ENCODE results near the gene MARCO.
"Not testable (repeated sequence)": the region's sequence is repeated elsewhere in the genome, so short reads cannot be mapped to it uniquely, and the experiment has no call there.

The MARCO gene

DNA sequence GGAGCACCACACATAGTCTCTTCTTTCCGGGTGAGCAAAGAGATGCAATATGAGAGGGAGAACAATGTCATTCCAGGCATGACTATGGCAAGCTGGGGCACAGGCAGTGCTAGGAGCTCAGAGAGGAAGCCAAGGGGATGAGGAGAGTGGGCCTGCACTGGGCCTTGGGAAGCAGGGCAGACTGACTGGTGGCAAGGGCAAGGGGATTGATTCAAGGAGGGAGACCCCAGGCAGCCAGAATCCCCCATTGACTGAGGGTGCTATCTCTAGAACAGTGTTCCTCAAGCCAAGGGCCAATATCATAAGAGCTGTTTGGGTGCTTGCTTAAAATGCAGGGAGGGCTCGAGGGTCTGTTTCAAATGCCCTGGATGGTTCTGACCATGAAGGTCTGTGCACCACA lies 36.1 kb downstream of the MARCO start:
- no peak for DNase-seq

DNA sequence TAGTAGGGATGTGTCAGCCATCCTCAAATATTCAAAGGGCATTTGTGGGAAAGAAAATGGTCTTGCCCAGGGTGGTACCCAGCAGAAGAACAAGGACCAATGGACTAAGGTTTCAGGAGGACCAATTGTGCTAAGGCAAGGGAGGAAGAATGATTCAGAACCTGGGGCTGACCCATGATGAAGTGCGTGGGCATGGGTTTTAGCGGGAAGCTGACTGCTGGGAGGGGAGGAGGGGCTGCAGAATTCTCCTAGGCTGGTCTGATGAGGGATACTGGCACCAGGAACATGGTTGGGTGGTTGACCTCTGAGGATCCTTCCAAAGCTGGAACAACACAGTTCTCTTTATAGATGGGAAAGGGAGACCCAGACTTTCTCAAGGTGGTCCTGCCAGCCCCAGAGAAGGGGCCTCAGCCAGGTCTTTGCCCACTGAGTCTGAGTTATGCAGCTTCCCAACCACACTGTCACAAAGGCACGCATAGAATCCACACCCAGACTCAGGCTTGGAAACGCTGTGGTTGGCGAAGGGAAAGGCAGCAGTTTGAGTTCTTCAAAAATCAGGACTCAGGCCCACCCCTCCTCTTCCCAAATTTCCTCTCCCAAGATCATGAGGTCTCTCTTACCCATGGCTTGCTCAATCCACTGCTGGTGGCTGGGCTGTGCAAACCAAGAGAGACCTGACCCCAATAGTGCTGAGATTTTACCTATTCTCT lies 37.3 kb downstream of the MARCO start:
- no peak for DNase-seq

DNA sequence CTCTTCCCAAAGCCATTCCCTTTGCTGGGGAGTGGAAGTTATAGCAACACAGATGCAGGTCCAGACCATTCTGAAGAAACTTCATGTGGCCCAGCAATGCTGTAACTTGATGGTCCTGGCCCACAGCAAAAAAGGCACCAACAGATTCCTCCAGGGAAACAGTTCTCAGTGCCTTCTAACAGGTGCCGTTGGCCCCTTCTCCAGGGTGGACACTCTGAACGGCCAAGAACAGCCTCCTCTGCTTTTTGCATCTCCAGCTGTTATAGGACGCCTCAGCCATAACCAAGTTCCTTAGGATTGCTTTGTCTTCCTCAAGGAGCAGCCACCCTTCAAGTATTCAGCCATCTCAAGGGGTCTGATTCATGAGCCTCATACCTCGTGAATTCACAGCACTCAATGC lies 38.0 kb downstream of the MARCO start:
- DNase-seq: no peak

DNA sequence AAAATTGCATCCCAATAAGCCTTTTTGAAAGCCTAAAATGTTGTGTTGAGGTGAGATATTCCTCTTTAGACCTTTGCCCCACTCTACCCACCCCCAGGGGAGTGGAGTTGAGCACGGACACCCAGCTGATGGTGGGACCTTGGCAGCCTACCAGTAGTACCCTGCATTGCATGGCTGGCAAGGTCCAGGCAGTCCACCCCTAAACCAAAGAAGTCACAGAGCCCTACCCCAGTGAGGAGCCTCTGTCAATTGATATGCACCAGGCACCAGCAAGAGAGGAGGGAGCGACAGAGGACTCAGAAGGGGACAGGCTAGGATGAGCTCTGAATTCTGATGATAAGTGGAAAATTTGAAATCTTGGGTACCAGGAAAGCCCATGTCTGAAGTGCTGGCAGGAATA lies 38.6 kb downstream of the MARCO start:
- DNase-seq: no peak

DNA sequence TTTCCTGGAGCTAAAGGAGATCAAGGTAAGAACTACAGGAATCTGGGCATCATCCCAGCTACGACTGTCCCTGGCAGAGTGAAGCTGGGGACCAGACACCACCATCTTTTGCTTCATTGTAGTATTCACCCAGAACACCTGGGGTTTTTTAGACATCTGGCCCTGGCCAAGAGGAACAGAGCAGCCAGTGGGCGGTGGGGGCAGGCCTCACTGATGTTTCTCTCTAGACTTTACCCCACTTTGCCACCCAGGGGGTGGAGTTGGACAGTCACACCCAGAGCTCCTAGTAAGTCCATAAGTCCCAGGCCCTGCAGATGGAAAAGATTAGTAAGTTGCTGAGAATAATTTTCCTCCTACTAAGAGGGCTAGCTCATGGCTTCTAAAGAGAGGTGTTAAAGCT lies 39.6 kb downstream of the MARCO start:
- no peak for DNase-seq

DNA sequence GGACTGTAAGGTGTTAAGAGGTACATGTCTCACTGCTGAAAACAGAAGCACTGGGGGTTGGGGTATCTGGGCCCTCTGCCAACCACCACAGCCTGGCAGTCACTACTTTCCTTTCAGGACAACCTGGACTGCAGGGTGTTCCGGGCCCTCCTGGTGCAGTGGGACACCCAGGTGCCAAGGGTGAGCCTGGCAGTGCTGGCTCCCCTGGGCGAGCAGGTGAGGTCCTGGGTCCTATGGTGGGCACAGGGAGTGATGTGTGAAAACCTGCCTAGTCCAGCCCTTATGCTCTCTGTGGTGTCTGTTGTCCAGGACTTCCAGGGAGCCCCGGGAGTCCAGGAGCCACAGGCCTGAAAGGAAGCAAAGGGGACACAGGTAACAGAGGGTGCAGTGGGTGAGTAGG lies 40.0 kb downstream of the MARCO start:
- DNase-seq: no peak

DNA sequence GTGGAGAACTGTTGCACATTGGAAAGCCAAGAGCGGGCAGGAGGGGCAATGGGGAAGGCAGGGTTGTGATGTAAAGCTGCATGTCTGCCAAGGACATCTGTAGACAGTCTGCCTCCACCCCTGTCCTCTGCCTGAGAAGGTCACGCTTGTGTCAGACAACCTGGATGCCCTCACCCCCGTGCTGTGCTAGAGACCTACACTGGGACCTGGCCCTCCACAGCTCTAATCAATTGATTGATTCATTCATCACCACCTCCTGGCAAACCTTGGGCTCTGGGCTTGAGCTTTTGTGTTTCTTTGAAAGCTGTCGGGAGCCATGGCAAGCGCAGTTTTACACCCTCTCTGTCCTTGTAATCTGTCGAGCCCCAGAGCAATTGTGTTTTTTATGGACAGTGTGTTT lies 41.1 kb downstream of the MARCO start:
- DNase-seq: no peak

DNA sequence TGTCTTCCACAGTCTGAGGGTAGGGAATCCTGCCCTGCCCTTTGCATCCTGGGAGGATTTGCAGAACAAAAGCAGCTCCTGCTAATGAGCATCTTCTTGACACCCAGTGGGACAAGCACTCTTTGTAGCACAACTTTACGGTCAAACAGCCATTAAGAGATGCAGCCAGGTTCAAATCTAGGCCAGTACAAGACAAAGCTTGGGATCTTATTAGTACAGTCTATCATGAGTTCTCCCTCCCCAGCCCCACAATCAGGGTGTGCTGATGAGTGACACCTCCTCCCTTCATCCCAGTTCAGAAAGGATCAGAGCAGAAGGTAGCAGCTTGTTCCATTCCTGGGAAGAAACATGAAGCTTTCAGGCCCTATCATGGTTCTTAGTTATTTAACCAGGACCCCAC lies 41.9 kb downstream of the MARCO start:
- no peak for DNase-seq

DNA sequence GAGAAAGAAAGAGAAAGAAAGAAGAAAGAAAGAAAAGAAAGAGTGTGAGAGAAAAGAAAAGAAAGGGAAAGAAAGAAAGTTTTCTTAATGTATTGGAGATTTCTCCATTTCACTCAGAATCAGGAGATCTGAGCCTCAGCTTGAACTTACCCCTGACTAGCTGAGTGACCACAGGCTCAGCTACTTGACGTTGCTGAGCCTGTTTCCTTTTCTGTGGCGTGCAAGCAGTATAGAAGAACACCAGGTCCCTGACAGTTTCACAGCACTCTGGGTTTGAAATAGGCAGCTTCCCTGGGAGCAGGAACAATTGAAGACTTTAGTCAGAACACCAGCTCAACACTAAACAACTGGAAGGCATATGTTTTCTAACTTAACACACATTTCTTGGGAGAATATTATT lies 44.7 kb downstream of the MARCO start:
- no peak for DNase-seq

DNA sequence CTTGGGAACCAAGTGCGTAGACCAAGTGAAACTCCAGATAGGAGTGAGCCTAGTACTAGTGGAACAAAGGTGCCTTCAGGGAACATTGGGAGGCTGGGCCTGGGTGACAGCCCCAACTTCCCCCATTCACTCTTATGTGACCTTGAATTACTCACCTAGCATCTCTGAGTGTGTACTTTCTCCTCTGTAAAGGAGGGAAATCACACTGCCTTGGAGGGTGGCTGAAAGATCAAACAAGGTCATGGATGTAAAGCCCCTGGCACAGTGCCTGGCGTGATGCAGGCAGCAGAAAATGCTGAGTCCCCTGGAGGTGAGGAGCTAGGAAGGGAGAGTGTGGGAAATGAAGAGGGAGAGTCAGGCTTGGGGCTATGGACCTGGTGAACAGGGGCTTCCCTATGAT lies 45.9 kb downstream of the MARCO start:
- DNase-seq: no peak

DNA sequence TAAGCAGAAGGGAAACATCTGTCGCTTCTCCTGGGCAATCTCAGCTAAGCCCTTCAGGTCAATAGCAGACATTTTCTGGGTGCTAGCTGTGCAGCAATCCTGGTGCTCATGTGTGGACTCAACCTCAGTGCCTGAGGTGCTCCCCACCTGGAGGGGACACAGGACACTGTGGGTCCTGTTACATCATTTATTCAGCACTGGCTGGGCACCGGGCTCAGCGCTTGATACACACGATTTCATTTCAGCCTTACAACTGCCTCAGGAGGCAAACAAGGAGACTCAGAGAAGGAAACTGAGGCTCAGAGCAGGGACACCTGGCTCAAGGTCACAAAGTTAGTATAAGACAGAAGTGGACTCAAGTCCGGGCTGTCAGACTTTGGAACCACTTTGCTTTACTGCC lies 46.7 kb downstream of the MARCO start:
- no peak for DNase-seq

DNA sequence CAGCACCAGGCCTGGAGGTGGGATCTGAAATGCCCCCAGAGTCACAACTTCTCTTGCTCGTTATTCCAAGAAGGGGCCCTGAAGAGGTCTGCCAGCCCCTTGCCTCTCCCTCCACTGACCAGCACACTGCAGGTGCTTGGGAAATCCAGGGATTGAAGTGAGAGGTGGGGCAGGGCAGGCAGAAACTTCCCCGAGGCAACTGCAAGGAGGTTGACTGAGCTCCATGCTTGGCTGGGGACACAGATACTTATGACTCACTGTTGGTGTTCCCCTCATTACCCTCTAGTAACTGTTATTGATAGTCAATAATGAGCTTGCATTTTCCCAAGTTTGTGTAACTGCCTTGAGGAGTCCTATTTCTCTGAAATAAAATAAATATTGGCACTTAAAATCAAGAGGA lies 47.5 kb downstream of the MARCO start:
- DNase-seq: no peak

DNA sequence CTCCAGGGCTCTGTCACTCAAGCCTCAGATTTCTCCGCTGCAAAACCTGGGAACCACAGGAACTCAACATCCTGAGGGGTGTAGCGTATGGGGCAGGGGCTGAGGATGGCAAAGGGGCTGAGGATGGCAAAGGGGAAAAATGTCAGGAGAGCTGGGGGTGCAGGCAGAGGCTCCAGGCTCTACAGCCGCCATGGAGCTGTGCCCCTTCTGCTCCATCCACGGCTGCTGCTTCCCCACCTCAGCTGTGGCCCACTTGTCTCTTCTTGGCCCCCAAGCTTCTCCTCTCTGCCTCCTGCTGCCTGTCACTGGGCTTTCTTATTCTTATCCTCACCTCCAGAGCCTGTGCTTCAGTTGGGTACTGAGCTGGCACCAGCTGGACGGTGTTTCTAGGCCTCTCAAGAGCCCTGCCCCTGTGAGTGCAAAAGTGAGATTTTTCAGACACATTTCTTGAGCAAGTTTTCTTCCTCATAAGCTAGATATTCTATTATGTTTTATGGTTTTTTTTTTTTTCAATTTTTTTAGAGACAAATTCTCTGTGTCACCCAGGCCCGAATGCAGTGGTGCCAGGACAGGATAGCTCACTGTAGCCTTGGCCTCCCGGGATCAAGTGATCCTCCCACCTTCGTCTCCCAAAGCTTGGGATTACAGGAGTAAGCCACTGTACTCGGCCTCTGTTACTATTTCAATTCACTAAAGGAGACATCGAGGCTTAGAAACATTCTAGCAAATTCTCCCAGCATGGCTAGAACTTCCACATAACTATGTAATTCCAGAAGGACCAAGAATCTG lies 49.0 kb downstream of the MARCO start:
- DNase-seq: no peak

DNA sequence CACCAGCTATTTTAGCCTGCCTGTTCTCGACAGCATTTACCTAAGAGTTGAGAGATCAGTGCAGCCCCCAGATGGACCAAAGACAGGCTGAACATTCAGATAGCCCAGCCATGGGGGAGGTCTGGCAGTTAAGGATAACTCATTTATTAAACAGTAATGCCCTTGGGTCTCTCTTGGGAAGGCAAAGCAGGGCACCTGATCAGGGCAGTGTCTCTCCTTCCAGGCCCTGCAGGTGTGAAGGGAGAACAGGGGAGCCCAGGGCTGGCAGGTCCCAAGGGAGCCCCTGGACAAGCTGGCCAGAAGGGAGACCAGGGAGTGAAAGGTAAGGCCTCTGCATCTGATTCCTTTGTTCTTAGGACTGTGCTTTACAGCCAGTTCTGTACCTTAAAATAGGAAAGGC lies 49.6 kb downstream of the MARCO start:
- no peak for DNase-seq

DNA sequence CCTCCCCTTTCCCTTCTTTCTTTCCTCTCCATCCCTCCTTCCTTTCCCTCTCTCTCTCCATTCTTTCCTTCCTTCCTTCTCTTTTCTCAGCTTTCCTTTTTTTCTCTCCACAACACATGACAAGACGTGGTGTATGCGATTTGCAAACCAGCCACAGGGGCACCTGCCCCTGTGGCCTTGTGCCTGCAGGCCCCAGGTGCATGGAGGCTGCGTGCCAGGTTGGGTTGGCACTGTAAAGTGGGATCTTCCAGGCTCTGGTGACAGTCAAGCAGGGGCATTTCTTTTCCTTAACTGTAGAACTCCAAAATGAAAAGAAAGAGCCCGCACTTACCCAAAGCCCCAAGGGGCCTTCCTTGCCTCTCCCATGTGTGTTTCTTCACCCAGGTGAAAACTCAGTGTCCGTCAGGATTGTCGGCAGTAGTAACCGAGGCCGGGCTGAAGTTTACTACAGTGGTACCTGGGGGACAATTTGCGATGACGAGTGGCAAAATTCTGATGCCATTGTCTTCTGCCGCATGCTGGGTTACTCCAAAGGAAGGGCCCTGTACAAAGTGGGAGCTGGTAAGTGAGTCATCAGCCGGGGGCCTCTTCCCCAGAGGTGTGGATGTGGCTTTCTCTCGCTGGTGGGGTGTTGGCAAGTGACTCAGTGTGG lies 50.9 kb downstream of the MARCO start:
- no peak for DNase-seq

DNA sequence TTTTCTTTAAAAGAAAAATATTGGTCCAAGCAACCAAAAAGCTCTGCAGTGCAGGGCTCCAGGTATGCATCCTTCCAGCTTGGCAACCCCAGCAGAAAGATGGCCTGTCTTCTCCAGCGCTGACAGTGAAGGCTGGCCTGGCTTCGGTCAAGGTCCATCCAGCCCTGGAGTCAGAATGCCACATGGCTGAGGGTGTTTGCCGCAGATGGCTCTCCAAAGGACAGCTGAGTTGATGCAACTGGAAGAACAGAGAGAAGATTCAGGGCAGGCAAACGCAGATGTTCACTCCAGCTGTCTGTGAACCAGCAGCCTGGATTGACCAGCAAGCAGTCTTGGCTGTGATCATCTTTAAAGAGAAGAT lies 51.4 kb downstream of the MARCO start:
- DNase-seq: no peak

DNA sequence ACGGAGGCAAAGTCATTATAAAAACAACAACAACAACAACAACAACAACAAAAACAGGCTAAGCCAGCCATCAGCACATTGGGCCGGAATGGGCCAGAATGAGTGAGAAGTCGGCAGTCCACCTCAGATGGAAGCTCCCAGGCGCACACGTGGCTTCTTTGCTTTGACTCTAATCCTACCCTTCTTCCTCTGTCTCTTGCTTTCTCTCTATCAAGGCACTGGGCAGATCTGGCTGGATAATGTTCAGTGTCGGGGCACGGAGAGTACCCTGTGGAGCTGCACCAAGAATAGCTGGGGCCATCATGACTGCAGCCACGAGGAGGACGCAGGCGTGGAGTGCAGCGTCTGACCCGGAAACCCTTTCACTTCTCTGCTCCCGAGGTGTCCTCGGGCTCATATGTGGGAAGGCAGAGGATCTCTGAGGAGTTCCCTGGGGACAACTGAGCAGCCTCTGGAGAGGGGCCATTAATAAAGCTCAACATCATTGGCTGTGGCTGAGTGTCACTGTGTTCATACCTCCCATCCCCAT lies 52.2 kb downstream of the MARCO start:
- DNase-seq: no peak

DNA sequence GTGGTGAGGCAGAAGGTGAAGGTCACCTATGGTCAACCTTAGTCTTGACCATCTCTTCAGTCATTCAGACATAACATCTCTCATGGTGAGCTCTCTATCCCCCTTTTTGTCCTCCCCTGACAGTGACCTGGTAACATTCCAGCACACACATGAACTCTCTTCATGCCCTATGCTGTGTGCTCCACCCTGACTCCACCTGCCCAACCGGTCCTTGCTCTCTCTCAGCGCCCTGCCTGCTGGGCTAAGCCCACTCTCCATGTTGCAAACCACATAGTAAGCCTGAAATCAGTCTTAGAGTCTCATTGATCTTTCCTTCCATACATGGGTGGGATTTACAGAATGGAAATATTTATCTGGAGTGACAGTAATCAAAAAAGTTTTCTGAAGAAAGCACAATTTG lies 52.8 kb downstream of the MARCO start:
- no peak for DNase-seq

DNA sequence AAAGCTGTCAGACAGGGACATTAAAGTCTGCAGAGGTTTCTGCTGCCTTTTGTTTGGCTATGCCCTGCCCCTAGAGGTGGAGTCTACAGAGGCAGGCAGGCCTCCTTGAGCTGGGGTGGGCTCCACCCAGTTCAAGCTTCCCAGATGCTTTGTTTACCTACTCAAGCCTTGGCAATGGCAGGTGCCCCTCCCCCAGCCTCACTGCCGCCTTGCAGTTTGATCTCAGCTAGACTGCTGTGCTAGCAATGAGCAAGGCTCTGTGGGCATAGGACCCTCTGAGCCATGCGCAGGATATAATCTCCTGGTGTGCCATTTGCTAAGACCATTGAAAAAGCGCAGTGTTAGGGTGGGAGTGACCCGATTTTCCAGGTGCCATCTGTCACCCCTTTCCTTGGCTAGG lies 61.9 kb downstream of the MARCO start:
- DNase-seq: not testable (repeated sequence)

DNA sequence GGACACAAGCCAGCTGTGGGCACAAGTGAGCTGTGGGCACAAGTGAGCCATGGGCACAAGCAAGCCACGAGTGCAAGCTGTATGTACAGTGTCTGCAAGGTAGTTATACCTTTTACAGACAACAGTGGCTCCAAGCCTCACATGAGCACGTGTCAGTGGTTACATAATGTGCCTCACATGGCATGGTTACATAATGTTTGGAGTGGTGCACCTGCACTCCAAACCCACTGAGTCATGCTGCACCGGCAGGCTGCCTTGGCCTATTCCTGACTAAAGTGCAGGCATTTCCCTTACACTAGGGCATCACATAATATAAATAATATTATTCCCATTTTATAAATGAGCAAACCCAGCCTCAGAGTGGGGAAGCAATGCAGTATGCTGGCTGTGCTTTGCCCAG lies 62.6 kb downstream of the MARCO start:
- no peak for DNase-seq

DNA sequence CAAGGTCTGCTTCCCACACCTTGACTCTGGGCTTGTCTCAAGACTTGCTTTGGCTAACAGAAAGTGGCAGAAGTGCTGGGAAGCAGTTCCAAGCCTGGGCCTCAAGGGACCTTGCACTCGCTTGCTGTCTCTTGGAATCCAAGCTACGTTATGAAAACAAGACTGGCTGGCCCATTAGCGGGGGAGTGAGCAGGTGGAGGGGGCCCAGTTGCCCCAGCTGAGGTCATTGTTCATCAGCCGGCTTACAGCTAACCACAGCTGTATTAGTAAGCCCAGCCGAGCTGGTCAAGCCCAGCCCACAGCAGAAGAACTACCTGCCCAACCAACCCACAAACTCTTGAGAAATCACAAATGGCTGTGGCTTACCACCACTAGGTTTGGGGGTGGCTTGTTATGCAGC lies 63.1 kb downstream of the MARCO start:
- peak; percentile 28 to 54 for DNase-seq

DNA sequence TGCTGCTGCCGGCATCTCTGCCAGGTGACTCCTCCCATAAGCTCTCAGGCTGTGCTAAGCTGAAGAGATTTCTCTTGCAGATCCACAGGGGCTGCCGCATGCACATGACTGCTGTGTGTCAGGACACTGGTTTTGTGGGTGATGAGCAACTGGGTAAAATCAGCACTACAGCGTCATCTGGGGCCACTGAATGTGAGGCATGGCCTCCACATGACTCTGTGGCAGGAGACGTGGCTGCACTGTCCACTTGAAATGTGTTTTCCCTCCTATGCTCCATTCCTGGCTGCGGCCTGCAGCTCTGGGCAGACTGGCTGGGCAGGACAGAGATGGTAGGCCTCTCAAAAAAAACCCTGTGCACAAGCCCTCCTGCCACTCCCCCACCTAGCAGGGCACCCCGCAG lies 63.6 kb downstream of the MARCO start:
- DNase-seq: no peak

DNA sequence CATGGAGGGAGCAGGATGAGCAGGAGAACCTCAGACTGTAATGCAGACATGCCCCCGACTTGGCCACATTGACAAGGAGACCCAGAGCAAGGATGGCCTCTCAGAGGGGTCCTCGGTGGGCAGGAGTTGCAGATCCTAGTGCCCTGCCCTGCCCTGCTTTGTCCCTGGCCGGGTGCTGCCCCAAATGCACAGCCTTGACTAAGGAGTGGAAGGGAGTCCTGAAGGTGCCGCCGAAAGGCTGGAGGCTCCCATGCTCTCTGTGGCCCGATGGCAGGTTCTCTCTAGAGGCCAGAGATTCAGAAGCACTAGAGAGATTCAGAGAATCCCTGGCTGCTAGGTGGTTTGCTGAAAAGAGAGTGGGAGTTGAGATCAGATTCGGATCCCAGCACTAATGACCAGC lies 64.4 kb downstream of the MARCO start:
- no peak for DNase-seq

DNA sequence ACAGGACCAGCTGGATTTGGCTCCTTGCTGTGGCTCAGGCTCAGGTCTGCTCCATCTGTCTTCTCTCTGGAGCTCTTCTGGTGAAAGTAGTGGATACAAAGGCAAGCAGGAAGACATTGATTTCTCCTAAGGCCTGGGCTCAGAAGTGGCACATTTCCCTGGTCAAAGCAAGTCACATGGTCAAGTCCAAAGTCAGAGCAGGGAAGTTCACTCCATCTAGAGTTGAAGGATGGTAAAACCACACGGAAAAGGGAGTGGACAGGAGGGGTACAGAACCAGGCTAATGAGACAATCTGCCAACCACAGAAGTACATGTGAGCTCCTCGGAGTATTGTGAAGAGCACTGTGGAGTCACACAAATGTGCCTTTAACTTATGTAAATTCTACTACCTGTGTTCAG lies 66.1 kb downstream of the MARCO start:
- peak; percentile 25 to 32 for DNase-seq
